HEK293 (cell line): ENCODE measurements around the gene APOC3.

ENCODE experiments used
- GFI1B ChIP-seq: fragments of 450-650 bp; formaldehyde crosslinking; IDR thresholded peaks from 2 replicates; pipeline ENCODE4 v1.5.1; 2016; ENCODE audit warnings: missing biosample characterization, missing genetic modification characterization
- GLIS1 ChIP-seq: fragments of 450-650 bp; formaldehyde crosslinking; IDR thresholded peaks from 2 replicates; pipeline ENCODE4 v1.5.1; 2016; ENCODE audit warnings: missing biosample characterization, missing genetic modification characterization
- HOXC10 ChIP-seq: sonication (generic); formaldehyde crosslinking; IDR thresholded peaks from 2 replicates; pipeline ENCODE4 v1.8.1; 2023; ENCODE audit warnings: mild to moderate bottlenecking, missing genetic modification reagents
- IKZF3 ChIP-seq: fragments of 450-650 bp; IDR thresholded peaks from 2 replicates; pipeline ENCODE4 v1.5.0; 2018; ENCODE audit warnings: missing biosample characterization, mild to moderate bottlenecking, missing genetic modification characterization, moderate library complexity
- KLF10 ChIP-seq: fragments of 450-650 bp; IDR thresholded peaks from 2 replicates; pipeline ENCODE4 v1.5.1; 2018; ENCODE audit warnings: missing biosample characterization, mild to moderate bottlenecking, missing genetic modification characterization
- OSR2 ChIP-seq: fragments of 450-650 bp; formaldehyde crosslinking; IDR thresholded peaks from 2 replicates; pipeline ENCODE4 v1.5.1; 2016; ENCODE audit warnings: missing biosample characterization, missing genetic modification characterization
- OVOL3 ChIP-seq: fragments of 450-650 bp; formaldehyde crosslinking; IDR thresholded peaks from 2 replicates; pipeline ENCODE4 v1.5.1; 2016; ENCODE audit warnings: missing biosample characterization, missing genetic modification characterization
- SCRT1 ChIP-seq: fragments of 450-650 bp; formaldehyde crosslinking; IDR thresholded peaks from 2 replicates; pipeline ENCODE4 v1.5.1; 2016; ENCODE audit warnings: missing biosample characterization, missing genetic modification characterization, borderline replicate concordance
- SP2 ChIP-seq: fragments of 450-650 bp; formaldehyde crosslinking; IDR thresholded peaks from 2 replicates; pipeline ENCODE4 v1.5.1; 2016; ENCODE audit warnings: missing biosample characterization, missing genetic modification characterization
- SP3 ChIP-seq: fragments of 450-650 bp; formaldehyde crosslinking; IDR thresholded peaks from 2 replicates; pipeline ENCODE4 v1.5.1; 2016; ENCODE audit warnings: missing biosample characterization, missing genetic modification characterization
- YY1 ChIP-seq: fragments of 450-650 bp; formaldehyde crosslinking; IDR thresholded peaks from 2 replicates; pipeline ENCODE4 v1.5.1; 2018; ENCODE audit warnings: missing biosample characterization, missing genetic modification characterization
- ZBTB17 ChIP-seq: fragments of 450-650 bp; formaldehyde crosslinking; IDR thresholded peaks from 2 replicates; pipeline ENCODE4 v1.5.1; 2016; ENCODE audit warnings: missing biosample characterization, missing genetic modification characterization
- ZBTB21 ChIP-seq: fragments of 450-650 bp; formaldehyde crosslinking; IDR thresholded peaks from 2 replicates; pipeline ENCODE4 v1.5.1; 2017; ENCODE audit warnings: missing biosample characterization, missing genetic modification characterization
- ZBTB7A ChIP-seq: fragments of 450-650 bp; formaldehyde crosslinking; IDR thresholded peaks from 2 replicates; pipeline ENCODE4 v1.5.1; 2016; ENCODE audit warnings: low read depth, missing biosample characterization, missing genetic modification characterization
- ZBTB8A ChIP-seq: fragments of 450-650 bp; formaldehyde crosslinking; IDR thresholded peaks from 2 replicates; pipeline ENCODE4 v1.5.1; 2016; ENCODE audit warnings: missing biosample characterization, missing genetic modification characterization
- ZIC2 ChIP-seq: fragments of 450-650 bp; formaldehyde crosslinking; IDR thresholded peaks from 2 replicates; pipeline ENCODE4 v1.5.1; 2016; ENCODE audit warnings: missing biosample characterization, missing genetic modification characterization
- ZNF10 ChIP-seq: fragments of 450-650 bp; formaldehyde crosslinking; IDR thresholded peaks from 2 replicates; pipeline ENCODE4 v1.5.1; 2017; ENCODE audit warnings: missing biosample characterization, missing genetic modification characterization
- ZNF324 ChIP-seq: fragments of 450-650 bp; formaldehyde crosslinking; IDR thresholded peaks from 2 replicates; pipeline ENCODE4 v1.5.1; 2016; ENCODE audit warnings: missing biosample characterization, missing genetic modification characterization
- ZNF561 ChIP-seq: fragments of 450-650 bp; IDR thresholded peaks from 2 replicates; pipeline ENCODE4 v1.5.1; 2018; ENCODE audit warnings: missing biosample characterization, missing genetic modification characterization, borderline replicate concordance
- ZNF654 ChIP-seq: fragments of 450-650 bp; formaldehyde crosslinking; IDR thresholded peaks from 2 replicates; pipeline ENCODE4 v1.5.1; 2016; ENCODE audit warnings: low read depth, missing biosample characterization, missing genetic modification characterization
- ZNF837 ChIP-seq: fragments of 450-650 bp; formaldehyde crosslinking; IDR thresholded peaks from 2 replicates; pipeline ENCODE4 v1.5.1; 2016; ENCODE audit warnings: missing biosample characterization, missing genetic modification characterization
- ZXDB ChIP-seq: fragments of 450-650 bp; formaldehyde crosslinking; IDR thresholded peaks from 2 replicates; pipeline ENCODE4 v1.5.1; 2016; ENCODE audit warnings: missing biosample characterization, missing genetic modification characterization
- TF ChIP-seq, protein P1 (sequence below): fragments of 450-650 bp; formaldehyde crosslinking; IDR thresholded peaks from 2 replicates; pipeline ENCODE4 v1.5.1; 2016; ENCODE audit warnings: missing biosample characterization, missing genetic modification characterization
- TF ChIP-seq, protein P2 (sequence below): fragments of 450-650 bp; formaldehyde crosslinking; IDR thresholded peaks from 2 replicates; pipeline ENCODE4 v1.5.1; 2016; ENCODE audit warnings: missing biosample characterization, missing genetic modification characterization
- TF ChIP-seq, protein P3 (sequence below): fragments of 450-650 bp; formaldehyde crosslinking; IDR thresholded peaks from 2 replicates; pipeline ENCODE4 v1.5.1; 2016; ENCODE audit warnings: missing biosample characterization, missing genetic modification characterization, low read depth
- TF ChIP-seq, protein P4 (sequence below): fragments of 450-650 bp; formaldehyde crosslinking; IDR thresholded peaks from 2 replicates; pipeline ENCODE4 v1.5.1; 2017; ENCODE audit warnings: missing biosample characterization, missing genetic modification characterization
- TF ChIP-seq, protein P5 (sequence below): fragments of 450-650 bp; formaldehyde crosslinking; IDR thresholded peaks from 2 replicates; pipeline ENCODE4 v1.5.1; 2016; ENCODE audit warnings: missing biosample characterization, missing genetic modification characterization
- TF ChIP-seq, protein P6 (sequence below): fragments of 450-650 bp; formaldehyde crosslinking; IDR thresholded peaks from 2 replicates; pipeline ENCODE4 v1.5.1; 2017; ENCODE audit warnings: missing biosample characterization, mild to moderate bottlenecking, missing genetic modification characterization, moderate library complexity
- TF ChIP-seq, protein P7 (sequence below): fragments of 450-650 bp; formaldehyde crosslinking; IDR thresholded peaks from 2 replicates; pipeline ENCODE4 v1.5.1; 2016; ENCODE audit warnings: missing biosample characterization, missing genetic modification characterization

APOC3 gene

DNA sequence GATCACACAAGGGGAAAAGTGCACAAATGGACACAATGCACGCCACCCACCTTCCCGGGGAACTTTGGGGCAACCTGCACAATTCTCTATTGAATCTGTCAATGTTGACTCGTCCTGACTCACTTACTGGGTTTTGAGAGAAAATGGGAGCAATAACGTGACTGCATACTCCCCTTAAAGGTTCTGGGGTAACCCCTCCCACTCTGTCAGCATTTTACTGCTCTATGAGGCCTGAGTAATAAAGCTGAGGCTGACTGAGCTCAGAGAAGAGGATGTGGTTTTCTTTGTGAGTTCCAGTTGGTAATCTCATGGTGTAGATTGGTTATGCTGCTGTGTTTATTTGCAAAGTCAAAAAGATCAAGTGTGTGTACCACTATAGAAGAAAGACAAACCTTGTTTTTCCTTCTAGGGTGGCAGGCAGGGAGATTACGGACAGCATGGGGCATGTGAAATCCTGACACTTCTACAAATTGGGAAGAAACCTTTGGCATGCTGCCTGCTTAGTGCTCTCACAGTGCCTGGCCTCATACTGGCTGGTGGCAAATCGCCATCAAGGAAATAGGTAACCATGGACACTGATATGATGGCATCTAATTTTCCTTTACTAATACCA lies 23.9 kb downstream of the APOC3 start (continued):
- TF ChIP-seq, protein P1, sequence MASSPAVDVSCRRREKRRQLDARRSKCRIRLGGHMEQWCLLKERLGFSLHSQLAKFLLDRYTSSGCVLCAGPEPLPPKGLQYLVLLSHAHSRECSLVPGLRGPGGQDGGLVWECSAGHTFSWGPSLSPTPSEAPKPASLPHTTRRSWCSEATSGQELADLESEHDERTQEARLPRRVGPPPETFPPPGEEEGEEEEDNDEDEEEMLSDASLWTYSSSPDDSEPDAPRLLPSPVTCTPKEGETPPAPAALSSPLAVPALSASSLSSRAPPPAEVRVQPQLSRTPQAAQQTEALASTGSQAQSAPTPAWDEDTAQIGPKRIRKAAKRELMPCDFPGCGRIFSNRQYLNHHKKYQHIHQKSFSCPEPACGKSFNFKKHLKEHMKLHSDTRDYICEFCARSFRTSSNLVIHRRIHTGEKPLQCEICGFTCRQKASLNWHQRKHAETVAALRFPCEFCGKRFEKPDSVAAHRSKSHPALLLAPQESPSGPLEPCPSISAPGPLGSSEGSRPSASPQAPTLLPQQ (tag by site-specific recombination), result peak; percentile 32; the same call in 1 of the 2 replicates
- TF ChIP-seq, protein P2, sequence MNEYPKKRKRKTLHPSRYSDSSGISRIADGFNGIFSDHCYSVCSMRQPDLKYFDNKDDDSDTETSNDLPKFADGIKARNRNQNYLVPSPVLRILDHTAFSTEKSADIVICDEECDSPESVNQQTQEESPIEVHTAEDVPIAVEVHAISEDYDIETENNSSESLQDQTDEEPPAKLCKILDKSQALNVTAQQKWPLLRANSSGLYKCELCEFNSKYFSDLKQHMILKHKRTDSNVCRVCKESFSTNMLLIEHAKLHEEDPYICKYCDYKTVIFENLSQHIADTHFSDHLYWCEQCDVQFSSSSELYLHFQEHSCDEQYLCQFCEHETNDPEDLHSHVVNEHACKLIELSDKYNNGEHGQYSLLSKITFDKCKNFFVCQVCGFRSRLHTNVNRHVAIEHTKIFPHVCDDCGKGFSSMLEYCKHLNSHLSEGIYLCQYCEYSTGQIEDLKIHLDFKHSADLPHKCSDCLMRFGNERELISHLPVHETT, result 0 out of 2 replicates have a peak, but pooled peaks have one; percentile 60
- TF ChIP-seq ZNF837 (tag by site-specific recombination) (no peak), SCRT1 (tag by site-specific recombination) (0 out of 2 replicates have a peak, but pooled peaks have one; percentile 35), SP3 (tag by site-specific recombination) (no peak), ZXDB (tag by site-specific recombination) (peak; percentile 96), ZNF10 (tag by site-specific recombination) (no peak), YY1 (tag by site-specific recombination) (no peak), GLIS1 (tag by site-specific recombination) (peak; percentile 91), ZNF654 (no peak), GFI1B (peak; percentile 96), IKZF3 (peak; percentile 91), ZBTB17 (tag by site-specific recombination) (peak; percentile 44), OSR2 (peak; percentile 99), ZNF561 (tag by site-specific recombination) (peak; percentile 94; the same call in 1 of the 2 replicates), ZBTB21 (0 out of 2 replicates have a peak, but pooled peaks have one; percentile 26), ZIC2 (tag by site-specific recombination) (peak; percentile 98), ZBTB7A (tag by site-specific recombination) (no peak), KLF10 (tag by site-specific recombination) (peak; percentile 45; the same call in 1 of the 2 replicates), SP2 (no peak), ZBTB8A (tag by site-specific recombination) (peak; percentile 17; the same call in 1 of the 2 replicates), HOXC10 (CRISPR knock-in tag) (no peak), ZNF324 (tag by site-specific recombination) (peak; percentile 72; the same call in 1 of the 2 replicates), OVOL3 (tag by site-specific recombination) (peak; percentile 98)
- TF ChIP-seq, protein P3, sequence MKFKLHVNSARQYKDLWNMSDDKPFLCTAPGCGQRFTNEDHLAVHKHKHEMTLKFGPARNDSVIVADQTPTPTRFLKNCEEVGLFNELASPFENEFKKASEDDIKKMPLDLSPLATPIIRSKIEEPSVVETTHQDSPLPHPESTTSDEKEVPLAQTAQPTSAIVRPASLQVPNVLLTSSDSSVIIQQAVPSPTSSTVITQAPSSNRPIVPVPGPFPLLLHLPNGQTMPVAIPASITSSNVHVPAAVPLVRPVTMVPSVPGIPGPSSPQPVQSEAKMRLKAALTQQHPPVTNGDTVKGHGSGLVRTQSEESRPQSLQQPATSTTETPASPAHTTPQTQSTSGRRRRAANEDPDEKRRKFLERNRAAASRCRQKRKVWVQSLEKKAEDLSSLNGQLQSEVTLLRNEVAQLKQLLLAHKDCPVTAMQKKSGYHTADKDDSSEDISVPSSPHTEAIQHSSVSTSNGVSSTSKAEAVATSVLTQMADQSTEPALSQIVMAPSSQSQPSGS (tag by site-specific recombination), result peak; percentile 35
- TF ChIP-seq, protein P4, sequence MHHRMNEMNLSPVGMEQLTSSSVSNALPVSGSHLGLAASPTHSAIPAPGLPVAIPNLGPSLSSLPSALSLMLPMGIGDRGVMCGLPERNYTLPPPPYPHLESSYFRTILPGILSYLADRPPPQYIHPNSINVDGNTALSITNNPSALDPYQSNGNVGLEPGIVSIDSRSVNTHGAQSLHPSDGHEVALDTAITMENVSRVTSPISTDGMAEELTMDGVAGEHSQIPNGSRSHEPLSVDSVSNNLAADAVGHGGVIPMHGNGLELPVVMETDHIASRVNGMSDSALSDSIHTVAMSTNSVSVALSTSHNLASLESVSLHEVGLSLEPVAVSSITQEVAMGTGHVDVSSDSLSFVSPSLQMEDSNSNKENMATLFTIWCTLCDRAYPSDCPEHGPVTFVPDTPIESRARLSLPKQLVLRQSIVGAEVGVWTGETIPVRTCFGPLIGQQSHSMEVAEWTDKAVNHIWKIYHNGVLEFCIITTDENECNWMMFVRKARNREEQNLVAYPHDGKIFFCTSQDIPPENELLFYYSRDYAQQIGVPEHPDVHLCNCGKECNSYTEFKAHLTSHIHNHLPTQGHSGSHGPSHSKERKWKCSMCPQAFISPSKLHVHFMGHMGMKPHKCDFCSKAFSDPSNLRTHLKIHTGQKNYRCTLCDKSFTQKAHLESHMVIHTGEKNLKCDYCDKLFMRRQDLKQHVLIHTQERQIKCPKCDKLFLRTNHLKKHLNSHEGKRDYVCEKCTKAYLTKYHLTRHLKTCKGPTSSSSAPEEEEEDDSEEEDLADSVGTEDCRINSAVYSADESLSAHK (tag by site-specific recombination), result peak; percentile 93
- TF ChIP-seq, protein P5, sequence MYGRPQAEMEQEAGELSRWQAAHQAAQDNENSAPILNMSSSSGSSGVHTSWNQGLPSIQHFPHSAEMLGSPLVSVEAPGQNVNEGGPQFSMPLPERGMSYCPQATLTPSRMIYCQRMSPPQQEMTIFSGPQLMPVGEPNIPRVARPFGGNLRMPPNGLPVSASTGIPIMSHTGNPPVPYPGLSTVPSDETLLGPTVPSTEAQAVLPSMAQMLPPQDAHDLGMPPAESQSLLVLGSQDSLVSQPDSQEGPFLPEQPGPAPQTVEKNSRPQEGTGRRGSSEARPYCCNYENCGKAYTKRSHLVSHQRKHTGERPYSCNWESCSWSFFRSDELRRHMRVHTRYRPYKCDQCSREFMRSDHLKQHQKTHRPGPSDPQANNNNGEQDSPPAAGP (tag by site-specific recombination), result 0 out of 2 replicates have a peak, but pooled peaks have one; percentile 56
- TF ChIP-seq, protein P6, sequence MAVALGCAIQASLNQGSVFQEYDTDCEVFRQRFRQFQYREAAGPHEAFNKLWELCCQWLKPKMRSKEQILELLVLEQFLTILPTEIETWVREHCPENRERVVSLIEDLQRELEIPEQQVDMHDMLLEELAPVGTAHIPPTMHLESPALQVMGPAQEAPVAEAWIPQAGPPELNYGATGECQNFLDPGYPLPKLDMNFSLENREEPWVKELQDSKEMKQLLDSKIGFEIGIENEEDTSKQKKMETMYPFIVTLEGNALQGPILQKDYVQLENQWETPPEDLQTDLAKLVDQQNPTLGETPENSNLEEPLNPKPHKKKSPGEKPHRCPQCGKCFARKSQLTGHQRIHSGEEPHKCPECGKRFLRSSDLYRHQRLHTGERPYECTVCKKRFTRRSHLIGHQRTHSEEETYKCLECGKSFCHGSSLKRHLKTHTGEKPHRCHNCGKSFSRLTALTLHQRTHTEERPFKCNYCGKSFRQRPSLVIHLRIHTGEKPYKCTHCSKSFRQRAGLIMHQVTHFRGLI (tag by site-specific recombination), result peak; percentile 40; the same call in 1 of the 2 replicates
- TF ChIP-seq, protein P7, sequence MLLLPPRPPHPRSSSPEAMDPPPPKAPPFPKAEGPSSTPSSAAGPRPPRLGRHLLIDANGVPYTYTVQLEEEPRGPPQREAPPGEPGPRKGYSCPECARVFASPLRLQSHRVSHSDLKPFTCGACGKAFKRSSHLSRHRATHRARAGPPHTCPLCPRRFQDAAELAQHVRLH (tag by site-specific recombination), result peak; percentile 96
